Measurements from ENCODE around the gene NFKBIZ. TPM values are rescaled to one million over a fixed set of nuclear protein-coding genes. Genes with fewer than 3 reads are reported as not detected.

NFKBIZ gene
- total RNA-seq, 1 experiment from 2014 or later: 15.1 TPM

GRCh38 chr3:101816215-101817149 lies 32.8 kb upstream of the NFKBIZ start:
- CTCF ChIA-PET: interaction anchor here (0.8 to 1.2 kb wide), 2 partner anchors 409 to 413 kb away, joined by 3 to 4 read pairs; no protein-coding TSS in a partner anchor
- no peak overlapping the region for H3K4me3 Mint-ChIP-seq
- DNase-seq (ENCODE audit: low spot score): no peak
- POLR2A ChIA-PET: interaction anchor here (1.1 kb wide), 1 partner anchor 11 kb away, joined by 3 read pairs; no protein-coding TSS in a partner anchor
- H3K27ac Mint-ChIP-seq: peak overlapping the region; percentile 2; the same call in 1 of the 2 replicates
- no peaks in the 10 kb centered on the region for H3K9me3 Mint-ChIP-seq
- peaks cover 7% of the 10 kb centered on the region; the same call in 1 of the 2 replicates for H3K36me3 Mint-ChIP-seq
- peaks cover 3% of the 10 kb centered on the region for H3K4me1 Mint-ChIP-seq
- H3K27me3 Mint-ChIP-seq (ENCODE audit: low read depth): no peaks in the 10 kb centered on the region
- TF ChIP-seq CREM (CRISPR knock-in tag; IDR thresholded peaks at IDR 0.05): no peak
- no peak for TF ChIP-seq FOXP1 (CRISPR knock-in tag; IDR thresholded peaks at IDR 0.05; ENCODE audit: borderline replicate concordance)
- no peak for TF ChIP-seq GABPB1 (CRISPR knock-in tag; IDR thresholded peaks at IDR 0.05)
- TF ChIP-seq ZNF423 (CRISPR knock-in tag; IDR thresholded peaks at IDR 0.05): no peak
- TF ChIP-seq ZNF138 (CRISPR knock-in tag; conservative IDR thresholded peaks at IDR 0.05): no peak
- TF ChIP-seq ZNF121 (CRISPR knock-in tag; IDR thresholded peaks at IDR 0.05): no peak
- no peak for TF ChIP-seq MLX (CRISPR knock-in tag; IDR thresholded peaks at IDR 0.05)
- TF ChIP-seq FOXK1 (CRISPR knock-in tag; IDR thresholded peaks at IDR 0.05): no peak
- TF ChIP-seq OVOL2 (CRISPR knock-in tag; IDR thresholded peaks at IDR 0.05; ENCODE audit: borderline replicate concordance): no peak
- ATAC-seq: no peak

- CTCF ChIA-PET: interaction anchor here (1.0 to 1.2 kb wide), 2 partner anchors 16 to 407 kb away, joined by 3 to 4 read pairs; no protein-coding TSS in a partner anchor
- no peaks in the 10 kb centered on the region for H3K9me3 Mint-ChIP-seq
- TF ChIP-seq CREM (CRISPR knock-in tag; IDR thresholded peaks at IDR 0.05) (no peak), KAT7 (CRISPR knock-in tag; IDR thresholded peaks at IDR 0.05; ENCODE audit: borderline replicate concordance) (no peak)
- H3K4me3 Mint-ChIP-seq: no peak overlapping the region
- H3K4me1 Mint-ChIP-seq: peaks cover 3% of the 10 kb centered on the region
- H3K27me3 Mint-ChIP-seq (ENCODE audit: low read depth): no peaks in the 10 kb centered on the region
- ATAC-seq: no peak
- DNase-seq (ENCODE audit: low spot score): no peak
- no peak overlapping the region for H3K27ac Mint-ChIP-seq
- H3K36me3 Mint-ChIP-seq: peaks cover 14% of the 10 kb centered on the region; the same call in 1 of the 2 replicates
- POLR2A ChIA-PET: no interaction called here
These were observed 31.3 kb upstream of the NFKBIZ start for GRCh38 chr3:101817992-101818391.

- peaks cover 14% of the 10 kb centered on the region; the same call in 1 of the 2 replicates for H3K36me3 Mint-ChIP-seq
- DNase-seq (ENCODE audit: low spot score) (no peak), ATAC-seq (no peak)
- ChIA-PET CTCF (no interaction called here), POLR2A (no interaction called here)
- no peaks in the 10 kb centered on the region for H3K27me3 Mint-ChIP-seq (ENCODE audit: low read depth)
- H3K9me3 Mint-ChIP-seq: no peaks in the 10 kb centered on the region
- no peaks in the 10 kb centered on the region for H3K4me1 Mint-ChIP-seq
- H3K4me3 Mint-ChIP-seq: no peak overlapping the region
- H3K27ac Mint-ChIP-seq: no peak overlapping the region
- TF ChIP-seq ARID4B (CRISPR knock-in tag; IDR thresholded peaks at IDR 0.05; ENCODE audit: borderline replicate concordance) (no peak), STAT6 (CRISPR knock-in tag; conservative IDR thresholded peaks at IDR 0.05; ENCODE audit: low read depth) (no peak), SOX15 (CRISPR knock-in tag; IDR thresholded peaks at IDR 0.05) (no peak), SMAD3 (CRISPR knock-in tag; IDR thresholded peaks at IDR 0.05; ENCODE audit: borderline replicate concordance) (no peak), CTCF (IDR thresholded peaks at IDR 0.05) (no peak), IRF1 (CRISPR knock-in tag; IDR thresholded peaks at IDR 0.05) (no peak)
These were observed 29.6 kb upstream of the NFKBIZ start for GRCh38 chr3:101819649-101820206.

All from WTC11 (cell line).